ENCODE measurements around the gene ZKSCAN8.

DNA sequence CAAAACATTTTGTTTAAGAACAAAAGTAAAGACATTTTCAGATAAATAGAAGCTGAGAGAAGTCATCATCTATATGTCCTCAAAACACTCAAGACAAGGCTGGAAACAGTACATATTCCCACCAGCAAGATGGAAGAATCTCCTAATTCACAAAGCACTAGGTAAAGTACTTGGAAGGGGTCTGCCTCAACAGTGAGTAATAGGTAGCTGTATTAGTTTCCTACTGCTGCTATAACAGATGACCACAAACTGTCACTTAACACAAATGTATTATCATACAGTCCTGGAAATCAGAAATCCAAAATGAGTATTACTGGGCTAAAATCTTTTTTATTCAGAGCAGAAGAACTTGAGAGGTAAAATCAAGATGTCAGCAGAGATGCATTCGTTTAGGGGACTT lies 40.6 kb downstream of the ZKSCAN8 start:
- TF ChIP-seq, protein P1, sequence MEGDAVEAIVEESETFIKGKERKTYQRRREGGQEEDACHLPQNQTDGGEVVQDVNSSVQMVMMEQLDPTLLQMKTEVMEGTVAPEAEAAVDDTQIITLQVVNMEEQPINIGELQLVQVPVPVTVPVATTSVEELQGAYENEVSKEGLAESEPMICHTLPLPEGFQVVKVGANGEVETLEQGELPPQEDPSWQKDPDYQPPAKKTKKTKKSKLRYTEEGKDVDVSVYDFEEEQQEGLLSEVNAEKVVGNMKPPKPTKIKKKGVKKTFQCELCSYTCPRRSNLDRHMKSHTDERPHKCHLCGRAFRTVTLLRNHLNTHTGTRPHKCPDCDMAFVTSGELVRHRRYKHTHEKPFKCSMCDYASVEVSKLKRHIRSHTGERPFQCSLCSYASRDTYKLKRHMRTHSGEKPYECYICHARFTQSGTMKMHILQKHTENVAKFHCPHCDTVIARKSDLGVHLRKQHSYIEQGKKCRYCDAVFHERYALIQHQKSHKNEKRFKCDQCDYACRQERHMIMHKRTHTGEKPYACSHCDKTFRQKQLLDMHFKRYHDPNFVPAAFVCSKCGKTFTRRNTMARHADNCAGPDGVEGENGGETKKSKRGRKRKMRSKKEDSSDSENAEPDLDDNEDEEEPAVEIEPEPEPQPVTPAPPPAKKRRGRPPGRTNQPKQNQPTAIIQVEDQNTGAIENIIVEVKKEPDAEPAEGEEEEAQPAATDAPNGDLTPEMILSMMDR (IDR thresholded peaks at IDR 0.05; ENCODE audit: insufficient read depth, low read length, poor library complexity, severe bottlenecking) = no peak
- TF ChIP-seq EZH2phosphoT487 (conservative IDR thresholded peaks at IDR 0.05; ENCODE audit: low read length) = no peak
